SU-DHL-6 (cell line): Measurements from ENCODE around the gene XRCC1.

Experiments used
- CTCF ChIP-seq: fragments of 200-600 bp; sonication (generic); IDR thresholded peaks from one replicate; pipeline ENCODE4 v1.5.1; 2017; ENCODE audit warnings: antibody characterized with exemption, mild to moderate bottlenecking, low read length, moderate library complexity; ENCODE audit not compliant: insufficient read depth, poor library complexity, severe bottlenecking
- EZH2phosphoT487 ChIP-seq: fragments of 200-600 bp; sonication (generic), shearing (Covaris generic); conservative IDR thresholded peaks from 2 replicates; pipeline ENCODE4 v1.6.1; 2018; ENCODE audit warnings: mild to moderate bottlenecking, antibody characterized with exemption, low read length, moderate library complexity, mixed read lengths

- TF ChIP-seq CTCF: no peak
- TF ChIP-seq EZH2phosphoT487: no peak
Observed at GRCh38 chr19:43598445-43599240, 23.3 kb upstream of the XRCC1 start.
